Stimulated activated effector memory CD8-positive, alpha-beta T cell treated with anti-CD3 and anti-CD28 coated beads, Interleukin-12 subunit alpha, Interleukin-12 subunit beta, amount 100 ng/mL, for 72 hours (primary cell): ENCODE measurements around the gene METRNL.
"Not testable (repeated sequence)": the region's sequence is repeated elsewhere in the genome, so short reads cannot be mapped to it uniquely, and the experiment has no call there.

Experiments used
- ATAC-seq: fragments of 150-1000 bp; cut with Tn5 transposase; 2 replicates; pipeline ENCODE4 v1.10.0; 2021
- DNase-seq, 2 donors: peaks; one replicate each; pipeline ENCODE4 v3.0.0; 2021 to 2022; ENCODE audit warnings: low spot score in 2 of 2
- H3K27ac Mint-ChIP-seq: one replicate; pipeline ENCODE4 v1.8.0; 2022; ENCODE audit warnings: mild to moderate bottlenecking, mixed read lengths
- H3K36me3 Mint-ChIP-seq: one replicate; pipeline ENCODE4 v1.8.0; 2022; ENCODE audit warnings: mild to moderate bottlenecking, mixed read lengths
- H3K4me1 Mint-ChIP-seq: one replicate; pipeline ENCODE4 v1.8.0; 2022; ENCODE audit warnings: mixed read lengths
- H3K4me3 Mint-ChIP-seq: one replicate; pipeline ENCODE4 v1.8.0; 2022; ENCODE audit warnings: mild to moderate bottlenecking, mixed read lengths
- H3K9me3 Mint-ChIP-seq: one replicate; pipeline ENCODE4 v1.8.0; 2022; ENCODE audit warnings: mixed read lengths

The METRNL gene

GRCh38 chr17:83046448-83047181 lies 32.8 kb upstream of the METRNL start:
- Mint-ChIP-seq H3K36me3 (peaks cover 43% of the 10 kb centered on the region), H3K4me3 (peak overlapping the region; percentile 33), H3K9me3 (peaks cover 13% of the 10 kb centered on the region), H3K4me1 (peaks cover 43% of the 10 kb centered on the region), H3K27ac (no peak overlapping the region)
- peak in 1 of 2 donors; percentile 38 for DNase-seq
- no peak for ATAC-seq

GRCh38 chr17:83047182-83047478 lies 32.3 kb upstream of the METRNL start:
- H3K4me1 Mint-ChIP-seq = peaks cover 48% of the 10 kb centered on the region

GRCh38 chr17:83047818-83048475 lies 31.5 kb upstream of the METRNL start:
- Mint-ChIP-seq H3K4me3 (peak overlapping the region; percentile 93), H3K36me3 (peaks cover 33% of the 10 kb centered on the region), H3K4me1 (peaks cover 49% of the 10 kb centered on the region), H3K27ac (peak overlapping the region; percentile 93)
- H3K9me3 Mint-ChIP-seq, DNase-seq, ATAC-seq: not testable (repeated sequence)

More at GRCh38 chr17:83047182-83047478, 32.3 kb upstream of the METRNL start:
- ATAC-seq (no peak), DNase-seq (no peak)
- Mint-ChIP-seq H3K36me3 (peaks cover 39% of the 10 kb centered on the region), H3K9me3 (peaks cover 11% of the 10 kb centered on the region), H3K4me3 (peak overlapping the region; percentile 33), H3K27ac (no peak overlapping the region)

GRCh38 chr17:83050651-83051395 lies 28.6 kb upstream of the METRNL start:
- Mint-ChIP-seq H3K4me1 (peaks cover 48% of the 10 kb centered on the region), H3K27ac (peak overlapping the region; percentile 90), H3K9me3 (peaks cover 4% of the 10 kb centered on the region), H3K36me3 (peaks cover 15% of the 10 kb centered on the region), H3K4me3 (peak overlapping the region; percentile 93)
- DNase-seq (peak in 1 of 2 donors; percentile 47), ATAC-seq (no peak)

- H3K36me3 Mint-ChIP-seq = peaks cover 12% of the 10 kb centered on the region
- DNase-seq = peak; percentile 98 to 99
- peak overlapping the region; percentile 74 for H3K27ac Mint-ChIP-seq
- H3K4me3 Mint-ChIP-seq = peak overlapping the region; percentile 93
- ATAC-seq = peak; percentile 93
- H3K9me3 Mint-ChIP-seq = peaks cover 3% of the 10 kb centered on the region
- peaks cover 44% of the 10 kb centered on the region for H3K4me1 Mint-ChIP-seq
These were observed 27.8 kb upstream of the METRNL start for GRCh38 chr17:83051396-83052240.

GRCh38 chr17:83052241-83052564 lies 27.2 kb upstream of the METRNL start:
- Mint-ChIP-seq H3K4me3 (peak overlapping the region; percentile 93), H3K9me3 (no peaks in the 10 kb centered on the region), H3K4me1 (peaks cover 39% of the 10 kb centered on the region), H3K27ac (peak overlapping the region; percentile 74), H3K36me3 (peaks cover 6% of the 10 kb centered on the region)
- DNase-seq = no peak
- ATAC-seq = no peak

- H3K9me3 Mint-ChIP-seq = no peaks in the 10 kb centered on the region
- peak in 1 of 2 donors; percentile 56 for DNase-seq
- no peak overlapping the region for H3K27ac Mint-ChIP-seq
- H3K4me3 Mint-ChIP-seq = peak overlapping the region; percentile 21
- H3K4me1 Mint-ChIP-seq = peaks cover 34% of the 10 kb centered on the region
- H3K36me3 Mint-ChIP-seq = peaks cover 5% of the 10 kb centered on the region
- no peak for ATAC-seq
These were observed 26.3 kb upstream of the METRNL start for GRCh38 chr17:83053021-83053681.

- ATAC-seq = no peak
These were observed 25.5 kb upstream of the METRNL start for GRCh38 chr17:83053739-83054451.

GRCh38 chr17:83054518-83055125 lies 24.8 kb upstream of the METRNL start:
- ATAC-seq (no peak), DNase-seq (peak in 1 of 2 donors; percentile 47)
- Mint-ChIP-seq H3K4me1 (peaks cover 24% of the 10 kb centered on the region), H3K27ac (peak overlapping the region; percentile 80), H3K4me3 (peak overlapping the region; percentile 52), H3K36me3 (peaks cover 5% of the 10 kb centered on the region), H3K9me3 (no peaks in the 10 kb centered on the region)

More at GRCh38 chr17:83053739-83054451, 25.5 kb upstream of the METRNL start:
- Mint-ChIP-seq H3K27ac (peak overlapping the region; percentile 80), H3K36me3 (peaks cover 5% of the 10 kb centered on the region), H3K9me3 (no peaks in the 10 kb centered on the region), H3K4me3 (peak overlapping the region; percentile 52), H3K4me1 (peaks cover 26% of the 10 kb centered on the region)
- DNase-seq = peak in 1 of 2 donors; percentile 64

GRCh38 chr17:83055176-83055575 lies 24.2 kb upstream of the METRNL start:
- H3K36me3 Mint-ChIP-seq, H3K9me3 Mint-ChIP-seq, DNase-seq, ATAC-seq, H3K27ac Mint-ChIP-seq, H3K4me3 Mint-ChIP-seq: not testable (repeated sequence)
- H3K4me1 Mint-ChIP-seq = peaks cover 24% of the 10 kb centered on the region

GRCh38 chr17:83055911-83056582 lies 23.4 kb upstream of the METRNL start:
- no peaks in the 10 kb centered on the region for H3K36me3 Mint-ChIP-seq
- no peak for ATAC-seq
- H3K27ac Mint-ChIP-seq = no peak overlapping the region
- DNase-seq = peak in 1 of 2 donors; percentile 42
- H3K4me3 Mint-ChIP-seq = no peak overlapping the region
- peaks cover 16% of the 10 kb centered on the region for H3K4me1 Mint-ChIP-seq
- no peaks in the 10 kb centered on the region for H3K9me3 Mint-ChIP-seq

GRCh38 chr17:83056583-83057396 lies 22.6 kb upstream of the METRNL start:
- peak in 1 of 2 donors; percentile 42 for DNase-seq
- Mint-ChIP-seq H3K4me1 (peaks cover 14% of the 10 kb centered on the region), H3K4me3 (no peak overlapping the region), H3K9me3 (no peaks in the 10 kb centered on the region), H3K36me3 (no peaks in the 10 kb centered on the region), H3K27ac (no peak overlapping the region)
- ATAC-seq = no peak
